Measurements from ENCODE around the gene DCXR. TPM values are rescaled to one million over a fixed set of nuclear protein-coding genes. Genes with fewer than 3 reads are reported as not detected.

The DCXR gene
- total and polyA plus RNA-seq, 2 of the 13 experiments (the other 11 are each of a cell fraction or from before 2014, with no cell fraction given) = 287 to 311 TPM

DNA sequence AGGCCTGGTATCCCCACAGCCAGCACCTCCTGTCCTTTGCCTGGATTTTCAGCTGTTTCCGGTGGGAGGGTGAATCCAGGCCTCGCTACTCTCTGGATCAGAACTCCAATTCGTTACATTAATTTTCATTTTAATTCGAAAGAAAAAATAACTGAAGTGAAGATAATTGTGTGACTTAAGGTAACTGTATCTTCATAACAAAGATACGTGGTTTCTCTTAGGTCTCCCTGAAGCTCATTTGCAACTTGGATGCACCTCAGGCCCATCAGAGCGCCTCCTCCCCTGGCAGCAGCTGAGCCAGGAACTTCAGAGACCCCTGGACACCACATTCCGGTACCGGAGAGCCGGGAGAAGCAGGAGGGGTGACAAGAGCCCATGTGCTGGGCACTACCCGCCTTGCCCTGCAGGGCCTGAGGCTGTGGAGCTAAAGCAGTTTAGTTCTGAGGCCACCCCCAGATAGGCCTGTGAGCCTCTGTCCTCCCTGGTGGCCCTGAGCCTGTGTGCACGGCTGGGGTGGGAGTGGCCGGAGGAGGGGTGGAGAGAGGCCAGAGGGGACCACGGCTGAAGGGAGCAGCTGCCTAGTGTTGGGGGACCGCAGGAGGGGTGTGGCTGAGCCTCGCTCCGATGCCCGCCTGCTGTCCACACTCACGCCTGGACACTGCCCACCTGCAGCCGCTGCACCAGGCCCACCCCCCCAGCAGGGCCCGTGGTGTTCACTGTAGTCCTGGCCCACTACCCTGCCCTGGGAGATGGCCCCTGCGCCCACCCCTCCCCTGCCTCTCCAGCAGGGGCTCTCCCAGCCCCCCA lies 39.5 kb upstream of the DCXR start (continued):
- TF ChIP-seq, protein P1, sequence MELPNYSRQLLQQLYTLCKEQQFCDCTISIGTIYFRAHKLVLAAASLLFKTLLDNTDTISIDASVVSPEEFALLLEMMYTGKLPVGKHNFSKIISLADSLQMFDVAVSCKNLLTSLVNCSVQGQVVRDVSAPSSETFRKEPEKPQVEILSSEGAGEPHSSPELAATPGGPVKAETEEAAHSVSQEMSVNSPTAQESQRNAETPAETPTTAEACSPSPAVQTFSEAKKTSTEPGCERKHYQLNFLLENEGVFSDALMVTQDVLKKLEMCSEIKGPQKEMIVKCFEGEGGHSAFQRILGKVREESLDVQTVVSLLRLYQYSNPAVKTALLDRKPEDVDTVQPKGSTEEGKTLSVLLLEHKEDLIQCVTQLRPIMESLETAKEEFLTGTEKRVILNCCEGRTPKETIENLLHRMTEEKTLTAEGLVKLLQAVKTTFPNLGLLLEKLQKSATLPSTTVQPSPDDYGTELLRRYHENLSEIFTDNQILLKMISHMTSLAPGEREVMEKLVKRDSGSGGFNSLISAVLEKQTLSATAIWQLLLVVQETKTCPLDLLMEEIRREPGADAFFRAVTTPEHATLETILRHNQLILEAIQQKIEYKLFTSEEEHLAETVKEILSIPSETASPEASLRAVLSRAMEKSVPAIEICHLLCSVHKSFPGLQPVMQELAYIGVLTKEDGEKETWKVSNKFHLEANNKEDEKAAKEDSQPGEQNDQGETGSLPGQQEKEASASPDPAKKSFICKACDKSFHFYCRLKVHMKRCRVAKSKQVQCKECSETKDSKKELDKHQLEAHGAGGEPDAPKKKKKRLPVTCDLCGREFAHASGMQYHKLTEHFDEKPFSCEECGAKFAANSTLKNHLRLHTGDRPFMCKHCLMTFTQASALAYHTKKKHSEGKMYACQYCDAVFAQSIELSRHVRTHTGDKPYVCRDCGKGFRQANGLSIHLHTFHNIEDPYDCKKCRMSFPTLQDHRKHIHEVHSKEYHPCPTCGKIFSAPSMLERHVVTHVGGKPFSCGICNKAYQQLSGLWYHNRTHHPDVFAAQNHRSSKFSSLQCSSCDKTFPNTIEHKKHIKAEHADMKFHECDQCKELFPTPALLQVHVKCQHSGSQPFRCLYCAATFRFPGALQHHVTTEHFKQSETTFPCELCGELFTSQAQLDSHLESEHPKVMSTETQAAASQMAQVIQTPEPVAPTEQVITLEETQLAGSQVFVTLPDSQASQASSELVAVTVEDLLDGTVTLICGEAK (IDR thresholded peaks at IDR 0.05) = no peak
- TF ChIP-seq, protein P1 (CRISPR knock-in tag; IDR thresholded peaks at IDR 0.05) = 0 out of 2 replicates have a peak, but pooled peaks have one; percentile 22
- TF ChIP-seq STAT6 (CRISPR knock-in tag; IDR thresholded peaks at IDR 0.05; ENCODE audit: borderline replicate concordance) (no peak), HOXA3 (CRISPR knock-in tag; IDR thresholded peaks at IDR 0.05) (peak; percentile 47; the same call in 1 of the 2 replicates), ZNF775 (CRISPR knock-in tag; IDR thresholded peaks at IDR 0.05; ENCODE audit: borderline replicate concordance) (no peak), ZEB1 (IDR thresholded peaks at IDR 0.05; ENCODE audit: insufficient replicate concordance, low read depth) (peak; percentile 22), CENPT (CRISPR knock-in tag; IDR thresholded peaks at IDR 0.05; ENCODE audit: low read depth) (0 out of 2 replicates have a peak, but pooled peaks have one; percentile 31), ZNF589 (CRISPR knock-in tag; conservative IDR thresholded peaks at IDR 0.05) (0 out of 2 replicates have a peak, but pooled peaks have one; percentile 1), MAZ (IDR thresholded peaks at IDR 0.05; ENCODE audit: borderline replicate concordance, low read depth, low read length) (no peak), MAZ (CRISPR knock-in tag; IDR thresholded peaks at IDR 0.05; ENCODE audit: low read depth) (peak; percentile 41; the same call in 1 of the 2 replicates), ZBTB37 (CRISPR knock-in tag; IDR thresholded peaks at IDR 0.05) (no peak), ZSCAN25 (CRISPR knock-in tag; IDR thresholded peaks at IDR 0.05) (peak; percentile 72; the same call in 1 of the 2 replicates), EHMT2 (IDR thresholded peaks at IDR 0.05; ENCODE audit: borderline replicate concordance, low read depth, low read length) (no peak)
- TF ChIP-seq, protein P2, sequence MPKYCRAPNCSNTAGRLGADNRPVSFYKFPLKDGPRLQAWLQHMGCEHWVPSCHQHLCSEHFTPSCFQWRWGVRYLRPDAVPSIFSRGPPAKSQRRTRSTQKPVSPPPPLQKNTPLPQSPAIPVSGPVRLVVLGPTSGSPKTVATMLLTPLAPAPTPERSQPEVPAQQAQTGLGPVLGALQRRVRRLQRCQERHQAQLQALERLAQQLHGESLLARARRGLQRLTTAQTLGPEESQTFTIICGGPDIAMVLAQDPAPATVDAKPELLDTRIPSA (CRISPR knock-in tag; IDR thresholded peaks at IDR 0.05; ENCODE audit: borderline replicate concordance) = 0 out of 2 replicates have a peak, but pooled peaks have one; percentile 28
